Measurements from ENCODE around the gene MUSTN1. TPM values are rescaled to one million over a fixed set of nuclear protein-coding genes. Genes with fewer than 3 reads are reported as not detected.

The MUSTN1 gene
- polyA plus RNA-seq, 2 donors: 7.0 to 13.1 TPM

GRCh38 chr3:52874160-52874701 is 39.4 kb upstream of the MUSTN1 start:
- Histone ChIP-seq H3K9me3 (ENCODE audit: control insufficient read depth in 2 of 2, insufficient read depth in 1 of 2, low read depth in 1 of 2, low read length in 1 of 2) (no peaks in the 10 kb centered on the region), H3K36me3 (ENCODE audit: control insufficient read depth in 2 of 2, insufficient read depth in 2 of 2, low read length in 1 of 2) (no peaks in the 10 kb centered on the region), H3K4me1 (ENCODE audit: control insufficient read depth in 2 of 2, insufficient read depth in 2 of 2, low read length in 1 of 2) (no peaks in the 10 kb centered on the region), H3K27me3 (ENCODE audit: control insufficient read depth in 1 of 2, insufficient read depth in 2 of 2, low read length in 2 of 2) (no peaks in the 10 kb centered on the region), H3K27ac (ENCODE audit: low read depth in 2 of 2, low read length in 1 of 2) (no peak overlapping the region), H3K4me3 (ENCODE audit: low read depth in 1 of 2, low read length in 2 of 2) (no peak overlapping the region)
- WGBS, 2 donors: 75 to 85% methylated on average over 5 of the region's 5 CpGs

GRCh38 chr3:52873433-52874159 is 38.8 kb upstream of the MUSTN1 start:
- H3K9me3 ChIP-seq (ENCODE audit: control insufficient read depth in 2 of 2, insufficient read depth in 1 of 2, low read depth in 1 of 2, low read length in 1 of 2): no peaks in the 10 kb centered on the region
- no peaks in the 10 kb centered on the region for H3K27me3 ChIP-seq (ENCODE audit: control insufficient read depth in 1 of 2, insufficient read depth in 2 of 2, low read length in 2 of 2)
- WGBS, 2 donors: 72 to 75% methylated on average over 8 of the region's 8 CpGs

GRCh38 chr3:52872245-52872644 is 37.4 kb upstream of the MUSTN1 start:
- H3K27ac ChIP-seq (ENCODE audit: low read depth in 2 of 2, low read length in 1 of 2): no peak overlapping the region
- H3K27me3 ChIP-seq (ENCODE audit: control insufficient read depth in 1 of 2, insufficient read depth in 2 of 2, low read length in 2 of 2): no peaks in the 10 kb centered on the region
- WGBS, 2 donors: 83 to 90% methylated on average over 3 of the region's 3 CpGs

More at GRCh38 chr3:52873433-52874159, 38.8 kb upstream of the MUSTN1 start:
- Histone ChIP-seq H3K4me3 (ENCODE audit: low read depth in 1 of 2, low read length in 2 of 2) (no peak overlapping the region), H3K36me3 (ENCODE audit: control insufficient read depth in 2 of 2, insufficient read depth in 2 of 2, low read length in 1 of 2) (no peaks in the 10 kb centered on the region), H3K4me1 (ENCODE audit: control insufficient read depth in 2 of 2, insufficient read depth in 2 of 2, low read length in 1 of 2) (no peaks in the 10 kb centered on the region), H3K27ac (ENCODE audit: low read depth in 2 of 2, low read length in 1 of 2) (no peak overlapping the region)

GRCh38 chr3:52871761-52872160 is 36.9 kb upstream of the MUSTN1 start:
- H3K4me3 ChIP-seq (ENCODE audit: low read depth in 1 of 2, low read length in 2 of 2): no peak overlapping the region
- H3K27ac ChIP-seq (ENCODE audit: low read depth in 2 of 2, low read length in 1 of 2): no peak overlapping the region
- H3K27me3 ChIP-seq (ENCODE audit: control insufficient read depth in 1 of 2, insufficient read depth in 2 of 2, low read length in 2 of 2): no peaks in the 10 kb centered on the region
- no peaks in the 10 kb centered on the region for H3K9me3 ChIP-seq (ENCODE audit: control insufficient read depth in 2 of 2, insufficient read depth in 1 of 2, low read depth in 1 of 2, low read length in 1 of 2)
- H3K36me3 ChIP-seq (ENCODE audit: control insufficient read depth in 2 of 2, insufficient read depth in 2 of 2, low read length in 1 of 2): no peaks in the 10 kb centered on the region
- WGBS, 2 donors: 78 to 85% methylated on average over 9 of the region's 9 CpGs
- H3K4me1 ChIP-seq (ENCODE audit: control insufficient read depth in 2 of 2, insufficient read depth in 2 of 2, low read length in 1 of 2): no peaks in the 10 kb centered on the region

More at GRCh38 chr3:52872245-52872644, 37.4 kb upstream of the MUSTN1 start:
- H3K36me3 ChIP-seq (ENCODE audit: control insufficient read depth in 2 of 2, insufficient read depth in 2 of 2, low read length in 1 of 2): no peaks in the 10 kb centered on the region
- no peak overlapping the region for H3K4me3 ChIP-seq (ENCODE audit: low read depth in 1 of 2, low read length in 2 of 2)
- no peaks in the 10 kb centered on the region for H3K9me3 ChIP-seq (ENCODE audit: control insufficient read depth in 2 of 2, insufficient read depth in 1 of 2, low read depth in 1 of 2, low read length in 1 of 2)
- H3K4me1 ChIP-seq (ENCODE audit: control insufficient read depth in 2 of 2, insufficient read depth in 2 of 2, low read length in 1 of 2): no peaks in the 10 kb centered on the region

- Histone ChIP-seq H3K27me3 (ENCODE audit: control insufficient read depth in 1 of 2, insufficient read depth in 2 of 2, low read length in 2 of 2) (no peaks in the 10 kb centered on the region), H3K36me3 (ENCODE audit: control insufficient read depth in 2 of 2, insufficient read depth in 2 of 2, low read length in 1 of 2) (no peaks in the 10 kb centered on the region), H3K4me1 (ENCODE audit: control insufficient read depth in 2 of 2, insufficient read depth in 2 of 2, low read length in 1 of 2) (no peaks in the 10 kb centered on the region), H3K9me3 (ENCODE audit: control insufficient read depth in 2 of 2, insufficient read depth in 1 of 2, low read depth in 1 of 2, low read length in 1 of 2) (no peaks in the 10 kb centered on the region), H3K4me3 (ENCODE audit: low read depth in 1 of 2, low read length in 2 of 2) (no peak overlapping the region), H3K27ac (ENCODE audit: low read depth in 2 of 2, low read length in 1 of 2) (no peak overlapping the region)
- WGBS, 2 donors: 95 to 97% methylated on average over 10 of the region's 10 CpGs
Measured at GRCh38 chr3:52870471-52870870, 35.7 kb upstream of the MUSTN1 start.

- H3K27me3 ChIP-seq (ENCODE audit: control insufficient read depth in 1 of 2, insufficient read depth in 2 of 2, low read length in 2 of 2): no peaks in the 10 kb centered on the region
- H3K4me1 ChIP-seq (ENCODE audit: control insufficient read depth in 2 of 2, insufficient read depth in 2 of 2, low read length in 1 of 2): no peaks in the 10 kb centered on the region
- no peak overlapping the region for H3K27ac ChIP-seq (ENCODE audit: low read depth in 2 of 2, low read length in 1 of 2)
- H3K4me3 ChIP-seq (ENCODE audit: low read depth in 1 of 2, low read length in 2 of 2): no peak overlapping the region
- no peaks in the 10 kb centered on the region for H3K9me3 ChIP-seq (ENCODE audit: control insufficient read depth in 2 of 2, insufficient read depth in 1 of 2, low read depth in 1 of 2, low read length in 1 of 2)
- 76 to 85% methylated on average over 12 of the region's 12 CpGs for WGBS, 2 donors
- H3K36me3 ChIP-seq (ENCODE audit: control insufficient read depth in 2 of 2, insufficient read depth in 2 of 2, low read length in 1 of 2): no peaks in the 10 kb centered on the region
Measured at GRCh38 chr3:52866427-52866826, 31.6 kb upstream of the MUSTN1 start.

- Histone ChIP-seq H3K4me1 (ENCODE audit: control insufficient read depth in 2 of 2, insufficient read depth in 2 of 2, low read length in 1 of 2) (no peaks in the 10 kb centered on the region), H3K36me3 (ENCODE audit: control insufficient read depth in 2 of 2, insufficient read depth in 2 of 2, low read length in 1 of 2) (peaks cover 0 to 1% of the 10 kb centered on the region in 2 donors), H3K27me3 (ENCODE audit: control insufficient read depth in 1 of 2, insufficient read depth in 2 of 2, low read length in 2 of 2) (no peaks in the 10 kb centered on the region), H3K27ac (ENCODE audit: low read depth in 2 of 2, low read length in 1 of 2) (no peak overlapping the region), H3K9me3 (ENCODE audit: control insufficient read depth in 2 of 2, insufficient read depth in 1 of 2, low read depth in 1 of 2, low read length in 1 of 2) (no peaks in the 10 kb centered on the region), H3K4me3 (ENCODE audit: low read depth in 1 of 2, low read length in 2 of 2) (no peak overlapping the region)
- whole genome bisulfite sequencing, 2 donors: 81 to 95% methylated on average over 13 of the region's 13 CpGs
Measured at GRCh38 chr3:52865994-52866393, 31.2 kb upstream of the MUSTN1 start.

GRCh38 chr3:52860424-52860768 is 25.6 kb upstream of the MUSTN1 start:
- WGBS, 2 donors: 85 to 87% methylated on average over 8 of the region's 8 CpGs
- Histone ChIP-seq H3K4me1 (ENCODE audit: control insufficient read depth in 2 of 2, insufficient read depth in 2 of 2, low read length in 1 of 2) (no peaks in the 10 kb centered on the region), H3K9me3 (ENCODE audit: control insufficient read depth in 2 of 2, insufficient read depth in 1 of 2, low read depth in 1 of 2, low read length in 1 of 2) (no peaks in the 10 kb centered on the region), H3K27me3 (ENCODE audit: control insufficient read depth in 1 of 2, insufficient read depth in 2 of 2, low read length in 2 of 2) (no peaks in the 10 kb centered on the region), H3K4me3 (ENCODE audit: low read depth in 1 of 2, low read length in 2 of 2) (no peak overlapping the region), H3K36me3 (ENCODE audit: control insufficient read depth in 2 of 2, insufficient read depth in 2 of 2, low read length in 1 of 2) (peaks cover 0 to 4% of the 10 kb centered on the region in 2 donors), H3K27ac (ENCODE audit: low read depth in 2 of 2, low read length in 1 of 2) (no peak overlapping the region)

- H3K27me3 ChIP-seq (ENCODE audit: control insufficient read depth in 1 of 2, insufficient read depth in 2 of 2, low read length in 2 of 2): no peaks in the 10 kb centered on the region
- WGBS, 2 donors: 88 to 91% methylated on average over 8 of the region's 8 CpGs
- H3K27ac ChIP-seq (ENCODE audit: low read depth in 2 of 2, low read length in 1 of 2): no peak overlapping the region
- peaks cover 0 to 4% of the 10 kb centered on the region in 2 donors for H3K36me3 ChIP-seq (ENCODE audit: control insufficient read depth in 2 of 2, insufficient read depth in 2 of 2, low read length in 1 of 2)
- H3K4me1 ChIP-seq (ENCODE audit: control insufficient read depth in 2 of 2, insufficient read depth in 2 of 2, low read length in 1 of 2): no peaks in the 10 kb centered on the region
- H3K4me3 ChIP-seq (ENCODE audit: low read depth in 1 of 2, low read length in 2 of 2): no peak overlapping the region
- no peaks in the 10 kb centered on the region for H3K9me3 ChIP-seq (ENCODE audit: control insufficient read depth in 2 of 2, insufficient read depth in 1 of 2, low read depth in 1 of 2, low read length in 1 of 2)
Measured at GRCh38 chr3:52859686-52860423, 25.0 kb upstream of the MUSTN1 start.

Data from esophagus (tissue), 2 donors.